Thyroid gland (tissue), 4 donors: ENCODE measurements around the gene FOXL3.

Source experiments
- POLR2A ChIP-seq, 2 donors: fragments of 450-650 bp; IDR thresholded peaks; one replicate each; pipeline ENCODE4 v1.6.1; 2017; ENCODE audit warnings: antibody characterized with exemption in 2 of 2, mild to moderate bottlenecking in 2 of 2, moderate library complexity in 1 of 2
- TF ChIP-seq, protein P1 (sequence below), 6 experiments: fragments of 200-600 bp in 3 of 6; fragments of 450-650 bp in 3 of 6; sonication (generic) in 3 of 6; IDR thresholded peaks; one replicate each; pipeline ENCODE4 v1.5.1; 2016 to 2019; ENCODE audit warnings: antibody characterized with exemption in 6 of 6, mild to moderate bottlenecking in 2 of 6, inconsistent platforms in 1 of 6, moderate library complexity in 1 of 6

DNA sequence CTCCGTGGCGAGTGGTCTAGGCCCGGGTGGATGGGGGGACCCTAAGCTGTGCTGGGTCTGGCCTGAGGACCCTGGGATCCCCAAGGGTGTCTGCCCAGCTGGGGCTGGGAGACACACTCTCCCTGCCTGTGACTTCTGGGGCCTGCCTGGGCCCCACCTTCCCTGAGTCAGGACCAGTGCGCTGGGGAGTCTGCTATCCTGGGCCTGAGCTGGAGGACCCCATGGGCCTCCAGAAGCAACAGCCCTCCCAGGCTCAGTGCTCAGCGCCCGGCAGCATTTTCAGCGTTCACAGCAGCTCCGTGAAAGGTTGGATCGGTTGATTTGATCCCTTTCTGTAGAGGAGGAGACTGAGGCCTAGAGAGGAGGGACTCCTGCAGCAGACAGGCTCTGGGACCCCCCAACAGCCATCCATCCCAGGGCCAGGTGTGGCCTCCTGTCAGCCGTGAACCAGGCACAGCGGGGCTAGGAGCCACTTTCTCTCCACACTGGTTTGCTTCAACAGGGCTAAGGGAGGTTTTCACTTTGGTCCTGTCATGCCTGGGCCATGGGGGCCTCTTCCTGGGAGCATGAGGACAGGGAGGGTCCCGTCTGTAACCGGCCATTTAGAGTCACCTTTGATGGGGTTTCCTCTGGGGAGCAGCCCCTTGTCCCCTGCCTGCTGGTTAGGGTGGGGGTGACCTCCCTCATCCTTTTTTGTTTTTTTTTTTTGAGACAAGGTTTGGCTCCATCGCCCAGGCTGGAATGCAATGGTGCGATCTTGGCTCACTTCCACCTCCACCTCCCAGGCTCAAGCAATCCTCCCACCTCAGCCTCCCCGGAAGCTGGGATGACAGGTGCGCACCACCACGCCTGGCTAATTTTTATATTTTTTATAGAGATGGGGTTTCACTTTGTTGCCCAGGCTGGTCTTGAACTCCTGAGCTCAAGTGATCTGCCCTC is 12.4 kb downstream of the FOXL3 start:
- TF ChIP-seq, protein P1, sequence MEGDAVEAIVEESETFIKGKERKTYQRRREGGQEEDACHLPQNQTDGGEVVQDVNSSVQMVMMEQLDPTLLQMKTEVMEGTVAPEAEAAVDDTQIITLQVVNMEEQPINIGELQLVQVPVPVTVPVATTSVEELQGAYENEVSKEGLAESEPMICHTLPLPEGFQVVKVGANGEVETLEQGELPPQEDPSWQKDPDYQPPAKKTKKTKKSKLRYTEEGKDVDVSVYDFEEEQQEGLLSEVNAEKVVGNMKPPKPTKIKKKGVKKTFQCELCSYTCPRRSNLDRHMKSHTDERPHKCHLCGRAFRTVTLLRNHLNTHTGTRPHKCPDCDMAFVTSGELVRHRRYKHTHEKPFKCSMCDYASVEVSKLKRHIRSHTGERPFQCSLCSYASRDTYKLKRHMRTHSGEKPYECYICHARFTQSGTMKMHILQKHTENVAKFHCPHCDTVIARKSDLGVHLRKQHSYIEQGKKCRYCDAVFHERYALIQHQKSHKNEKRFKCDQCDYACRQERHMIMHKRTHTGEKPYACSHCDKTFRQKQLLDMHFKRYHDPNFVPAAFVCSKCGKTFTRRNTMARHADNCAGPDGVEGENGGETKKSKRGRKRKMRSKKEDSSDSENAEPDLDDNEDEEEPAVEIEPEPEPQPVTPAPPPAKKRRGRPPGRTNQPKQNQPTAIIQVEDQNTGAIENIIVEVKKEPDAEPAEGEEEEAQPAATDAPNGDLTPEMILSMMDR (IDR thresholded peaks at IDR 0.05), result no peak
- no peak for TF ChIP-seq POLR2A (IDR thresholded peaks at IDR 0.05)
